CD4-positive, alpha-beta memory T cell (primary cell): ENCODE results near the gene SDC1. TPM values are rescaled to one million over a fixed set of nuclear protein-coding genes. Genes with fewer than 3 reads are reported as not detected.

Experiments used
- CTCF ChIA-PET: fragments of 350-600 bp; sonication (Branson Sonifier 250); formaldehyde crosslinking; loops from one replicate; lab custom pipeline; 2021; ENCODE audit warnings: inconsistent platforms; ENCODE audit not compliant: partially characterized antibody; lab: Charles Lee
- POLR2A ChIA-PET: fragments of 350-600 bp; sonication (Branson Sonifier 250); formaldehyde crosslinking; loops from one replicate; lab custom pipeline; 2021; ENCODE audit not compliant: partially characterized antibody; lab: Charles Lee
- DNase-seq, 5 donors: peaks; one replicate each; pipeline versions ENCODE4 v3.0.0 to v3.0.0-alpha.2; 2020 to 2022; ENCODE audit warnings: mixed read lengths in 1 of 5
- H3K27ac ChIP-seq: one replicate; pipeline ENCODE4 v1.7.0; 2013; ENCODE audit warnings: low read depth, low read length
- H3K27me3 ChIP-seq: 2 replicates; pipeline ENCODE4 v1.7.0; 2013; ENCODE audit warnings: mild to moderate bottlenecking, low read length, moderate library complexity; ENCODE audit not compliant: insufficient read depth
- H3K36me3 ChIP-seq: 2 replicates; pipeline ENCODE4 v1.7.0; 2013; ENCODE audit warnings: mild to moderate bottlenecking, low read length, moderate library complexity; ENCODE audit not compliant: insufficient read depth
- H3K4me1 ChIP-seq: 2 replicates; pipeline ENCODE4 v1.7.0; 2013; ENCODE audit warnings: mild to moderate bottlenecking, low read length, moderate library complexity; ENCODE audit not compliant: insufficient read depth
- H3K4me3 ChIP-seq, 2 donors: one replicate each; pipeline ENCODE4 v1.7.0; 2013; ENCODE audit warnings: low read length in 2 of 2, mild to moderate bottlenecking in 1 of 2
- H3K9me3 ChIP-seq, 2 donors: one replicate each; pipeline ENCODE4 v1.7.0; 2013; ENCODE audit warnings: low read length in 2 of 2, control low read depth in 1 of 2; ENCODE audit not compliant: control insufficient read depth in 1 of 2
- H3K27ac Mint-ChIP-seq, 7 donors: one replicate each; pipeline ENCODE4 v1.8.0; 2020 to 2021; ENCODE audit warnings: mixed read lengths in 7 of 7, mild to moderate bottlenecking in 6 of 7, inconsistent platforms in 3 of 7, moderate library complexity in 3 of 7
- H3K27me3 Mint-ChIP-seq, 2 donors: one replicate each; pipeline ENCODE4 v1.8.0; 2020 to 2021; ENCODE audit warnings: mixed read lengths in 2 of 2
- H3K36me3 Mint-ChIP-seq, 2 donors: one replicate each; pipeline ENCODE4 v1.8.0; 2020 to 2021; ENCODE audit warnings: mixed read lengths in 2 of 2, inconsistent platforms in 1 of 2, mild to moderate bottlenecking in 1 of 2
- H3K4me1 Mint-ChIP-seq, 4 donors: one replicate each; pipeline ENCODE4 v1.8.0; 2020 to 2021; ENCODE audit warnings: mixed read lengths in 4 of 4, mild to moderate bottlenecking in 1 of 4
- H3K4me3 Mint-ChIP-seq, 8 donors: one replicate each; pipeline ENCODE4 v1.8.0; 2020 to 2021; ENCODE audit warnings: mixed read lengths in 8 of 8, mild to moderate bottlenecking in 7 of 8, moderate library complexity in 6 of 8, inconsistent platforms in 3 of 8
- H3K9me3 Mint-ChIP-seq, 8 donors: one replicate each; pipeline ENCODE4 v1.8.0; 2020 to 2021; ENCODE audit warnings: mixed read lengths in 8 of 8, mild to moderate bottlenecking in 5 of 8, inconsistent platforms in 3 of 8, moderate library complexity in 1 of 8
- intact Hi-C: fragments of 100-400 bp; cut with micrococcal nuclease; formaldehyde crosslinking; loops from one replicate; pipeline ENCODE4 v1.15.1; 2023
- polyA plus RNA-seq, 2 donors: library from polyadenylated mRNA; unstranded; fragments of 300-500 nt; fragmentation: Illumina TruSeq; gene quantifications; one replicate each; pipeline ENCODE4 v1.2.3, GENCODE V29; 2021
- total RNA-seq, 2 experiments: library from RNA; stranded (reverse); gene quantifications; one replicate each; pipeline ENCODE4 v1.2.3, GENCODE V29; 2021

SDC1 gene
- total and polyA plus RNA-seq, 4 experiments from 2014 or later: 0.09 TPM; not detected in 3

DNA sequence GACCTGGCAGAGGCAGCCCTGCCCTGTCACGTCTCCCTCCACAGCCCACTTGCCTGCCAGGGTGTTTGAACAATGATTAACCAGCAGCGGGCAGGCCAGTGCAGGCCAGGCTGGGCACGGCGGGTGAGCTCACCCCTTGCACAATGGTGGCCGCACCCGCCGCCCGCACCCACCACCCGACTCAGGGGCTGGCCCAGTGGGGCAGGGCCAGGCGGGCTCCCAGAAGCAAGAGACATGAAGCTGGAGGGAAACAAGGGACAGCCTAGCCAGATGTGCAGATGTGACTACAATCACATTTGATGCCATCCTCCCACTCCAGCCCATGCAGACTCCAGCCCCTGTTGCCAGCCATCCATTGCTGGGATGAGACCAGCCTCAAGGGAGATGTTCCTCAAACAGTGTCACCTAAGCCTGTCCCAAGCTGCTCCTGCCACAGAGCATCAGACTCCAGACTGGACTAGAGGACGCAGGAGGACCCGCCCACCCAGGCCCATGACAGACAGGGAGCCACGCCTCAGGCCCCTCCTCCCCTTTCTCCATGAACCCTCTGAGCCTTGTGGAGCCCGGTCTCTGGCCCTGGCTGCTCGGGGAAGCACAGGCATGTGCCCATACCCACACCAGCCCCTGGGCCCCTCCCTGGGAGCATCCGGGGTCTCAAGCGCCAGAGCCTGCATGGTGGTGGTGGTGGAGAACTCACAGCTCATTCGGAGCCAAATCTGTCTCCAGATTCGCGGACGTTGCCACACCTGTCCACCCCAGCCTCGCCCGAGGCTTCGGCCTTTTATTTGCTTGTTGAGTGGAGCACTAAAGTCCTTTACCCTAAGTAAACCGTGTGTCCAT is 45.0 kb downstream of the SDC1 start:
- intact Hi-C loops: no loop called here
- ChIA-PET POLR2A (no interaction called here), CTCF (no interaction called here)
- H3K27me3 Mint-ChIP-seq: peaks cover 0 to 3% of the 10 kb centered on the region in 2 donors
- H3K4me3 Mint-ChIP-seq: no peak overlapping the region
- Histone ChIP-seq H3K9me3 (no peaks in the 10 kb centered on the region), H3K4me3 (no peak overlapping the region), H3K27me3 (no peaks in the 10 kb centered on the region), H3K27ac (no peak overlapping the region), H3K4me1 (no peaks in the 10 kb centered on the region), H3K36me3 (no peaks in the 10 kb centered on the region)
- H3K4me1 Mint-ChIP-seq: no peaks in the 10 kb centered on the region
- H3K27ac Mint-ChIP-seq: no peak overlapping the region
- no peak for DNase-seq
- H3K9me3 Mint-ChIP-seq: no peaks in the 10 kb centered on the region
- H3K36me3 Mint-ChIP-seq: no peaks in the 10 kb centered on the region

DNA sequence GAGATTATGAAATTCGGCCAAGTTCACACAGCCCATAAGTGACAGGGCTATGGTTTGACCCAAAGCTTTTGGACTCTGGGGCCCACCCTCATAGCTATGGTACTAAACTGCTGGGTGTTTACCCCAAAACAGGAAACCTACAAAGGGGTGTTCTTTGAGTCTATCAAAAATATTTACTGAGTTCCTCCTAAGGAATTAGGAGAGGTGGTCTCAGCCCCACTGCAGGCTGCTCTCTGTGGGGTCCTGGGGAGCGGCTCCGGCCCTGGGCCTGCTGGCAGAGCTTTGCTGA is 45.5 kb downstream of the SDC1 start:
- Mint-ChIP-seq H3K36me3 (no peaks in the 10 kb centered on the region), H3K9me3 (no peaks in the 10 kb centered on the region), H3K27me3 (peaks cover 0 to 3% of the 10 kb centered on the region in 2 donors), H3K4me1 (no peaks in the 10 kb centered on the region), H3K4me3 (no peak overlapping the region), H3K27ac (no peak overlapping the region)
- Histone ChIP-seq H3K9me3 (no peaks in the 10 kb centered on the region), H3K27me3 (no peaks in the 10 kb centered on the region), H3K36me3 (no peaks in the 10 kb centered on the region), H3K4me1 (no peaks in the 10 kb centered on the region), H3K4me3 (no peak overlapping the region), H3K27ac (no peak overlapping the region)
- POLR2A ChIA-PET: no interaction called here
- DNase-seq: no peak
- CTCF ChIA-PET: no interaction called here
- intact Hi-C loops: no loop called here

DNA sequence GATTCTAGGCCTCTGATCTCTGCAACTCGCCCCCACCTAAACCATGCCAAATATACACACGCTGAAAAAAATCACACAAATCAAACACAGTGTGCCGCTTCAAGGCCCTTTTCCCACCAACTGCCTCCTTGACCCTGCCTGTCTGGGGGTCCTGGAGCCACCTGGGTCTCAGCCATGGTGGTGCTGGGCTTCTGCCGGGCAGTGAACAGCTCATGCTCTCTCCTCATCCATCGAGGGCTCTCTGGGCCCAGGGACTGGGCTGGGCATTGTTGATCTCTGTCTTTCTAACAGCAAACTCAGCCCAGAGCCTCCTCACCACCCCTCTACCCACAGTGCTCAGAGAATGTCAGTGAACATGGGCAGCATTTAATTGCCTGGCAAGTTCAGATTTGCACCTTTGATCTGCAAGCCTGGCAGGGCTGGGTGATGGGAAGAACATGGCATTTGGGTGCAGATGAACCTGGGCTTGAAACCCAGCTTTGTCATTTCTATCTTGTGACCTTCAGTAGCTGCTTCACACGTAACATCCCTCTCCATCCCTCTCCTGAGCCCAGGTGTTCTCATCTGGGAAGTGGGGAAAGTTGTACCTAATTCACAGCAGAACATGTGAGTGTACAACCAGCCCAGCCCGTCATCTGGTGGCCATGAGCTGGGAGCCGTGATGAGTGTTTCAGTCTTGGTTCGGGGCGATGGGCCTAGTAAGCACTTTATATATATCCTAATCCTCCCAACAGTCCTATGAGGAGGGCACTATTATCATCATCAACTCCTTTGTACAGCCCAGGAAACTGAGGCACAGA is 46.1 kb downstream of the SDC1 start:
- POLR2A ChIA-PET: no interaction called here
- Mint-ChIP-seq H3K4me1 (no peaks in the 10 kb centered on the region), H3K36me3 (no peaks in the 10 kb centered on the region), H3K4me3 (no peak overlapping the region), H3K27me3 (peaks cover 0 to 3% of the 10 kb centered on the region in 2 donors), H3K27ac (no peak overlapping the region), H3K9me3 (no peaks in the 10 kb centered on the region)
- CTCF ChIA-PET: no interaction called here
- no peaks in the 10 kb centered on the region for H3K9me3 ChIP-seq
- DNase-seq: no peak
- H3K4me3 ChIP-seq: no peak overlapping the region
- no peaks in the 10 kb centered on the region for H3K4me1 ChIP-seq
- H3K27me3 ChIP-seq: no peaks in the 10 kb centered on the region
- intact Hi-C loops: no loop called here
- no peak overlapping the region for H3K27ac ChIP-seq
- H3K36me3 ChIP-seq: no peaks in the 10 kb centered on the region

DNA sequence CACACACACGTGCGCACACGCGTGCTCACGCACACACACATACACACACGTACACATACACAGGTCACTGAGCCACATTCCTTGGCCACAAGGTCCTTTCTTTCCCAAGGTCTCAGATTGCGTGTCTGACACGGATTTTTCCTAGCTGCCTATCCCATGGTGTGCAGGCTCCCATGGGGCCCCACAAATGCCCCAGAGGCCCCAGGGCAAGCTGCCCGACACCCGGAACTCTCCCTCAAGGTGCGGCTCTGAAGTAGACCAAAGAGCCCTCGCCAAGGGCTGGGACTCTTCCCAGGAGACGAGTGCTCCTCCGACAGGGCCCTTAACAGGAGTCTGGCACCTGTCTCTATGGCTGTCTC is 46.7 kb downstream of the SDC1 start:
- ChIA-PET POLR2A (no interaction called here), CTCF (no interaction called here)
- H3K36me3 Mint-ChIP-seq: no peaks in the 10 kb centered on the region
- H3K9me3 Mint-ChIP-seq: no peaks in the 10 kb centered on the region
- Histone ChIP-seq H3K4me3 (no peak overlapping the region), H3K4me1 (no peaks in the 10 kb centered on the region), H3K9me3 (no peaks in the 10 kb centered on the region), H3K36me3 (no peaks in the 10 kb centered on the region), H3K27ac (no peak overlapping the region), H3K27me3 (no peaks in the 10 kb centered on the region)
- no peak overlapping the region for H3K4me3 Mint-ChIP-seq
- H3K27me3 Mint-ChIP-seq: peaks cover 0 to 3% of the 10 kb centered on the region in 2 donors
- no peaks in the 10 kb centered on the region for H3K4me1 Mint-ChIP-seq
- intact Hi-C loops: no loop called here
- no peak for DNase-seq
- H3K27ac Mint-ChIP-seq: no peak overlapping the region

DNA sequence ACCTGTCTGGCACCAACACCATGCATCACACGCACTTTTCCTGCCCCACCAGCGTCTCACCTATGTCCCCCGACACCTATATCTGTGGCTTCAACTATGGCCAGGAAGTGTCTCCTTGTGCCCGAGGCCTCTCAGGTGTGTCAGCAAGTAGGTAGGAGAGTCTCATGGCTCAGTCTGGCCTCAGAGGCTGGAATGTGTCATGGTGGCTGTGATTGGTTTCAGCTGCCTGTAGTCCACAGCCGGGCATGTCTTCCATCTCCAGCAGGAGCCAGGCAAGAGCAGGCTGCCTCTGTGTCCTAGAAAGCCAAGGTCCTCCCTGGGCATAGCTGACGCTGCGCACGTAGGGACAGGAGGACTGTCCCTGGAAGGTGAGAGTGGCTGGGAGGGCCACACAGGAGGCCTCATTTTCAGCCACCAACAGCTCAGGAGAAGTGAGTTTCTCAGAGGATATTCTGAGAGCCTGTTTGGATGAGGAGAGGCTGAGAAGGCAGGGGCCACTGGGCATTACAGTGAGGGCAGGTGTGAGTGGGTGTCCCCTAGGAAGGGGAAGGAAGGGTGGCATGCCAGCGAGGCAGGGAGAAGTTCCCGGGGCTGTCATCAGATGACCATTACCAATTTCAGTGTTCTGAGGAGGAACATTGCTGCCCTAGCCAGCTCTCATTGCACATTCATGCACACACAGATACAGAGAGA is 47.2 kb downstream of the SDC1 start:
- H3K27me3 Mint-ChIP-seq: peaks cover 0 to 3% of the 10 kb centered on the region in 2 donors
- Histone ChIP-seq H3K4me3 (no peak overlapping the region), H3K9me3 (no peaks in the 10 kb centered on the region), H3K27ac (no peak overlapping the region), H3K27me3 (no peaks in the 10 kb centered on the region), H3K36me3 (no peaks in the 10 kb centered on the region), H3K4me1 (no peaks in the 10 kb centered on the region)
- H3K4me1 Mint-ChIP-seq: no peaks in the 10 kb centered on the region
- intact Hi-C loops: no loop called here
- H3K36me3 Mint-ChIP-seq: no peaks in the 10 kb centered on the region
- no peaks in the 10 kb centered on the region for H3K9me3 Mint-ChIP-seq
- H3K27ac Mint-ChIP-seq: no peak overlapping the region
- CTCF ChIA-PET: no interaction called here
- no peak overlapping the region for H3K4me3 Mint-ChIP-seq
- POLR2A ChIA-PET: no interaction called here
- no peak for DNase-seq

DNA sequence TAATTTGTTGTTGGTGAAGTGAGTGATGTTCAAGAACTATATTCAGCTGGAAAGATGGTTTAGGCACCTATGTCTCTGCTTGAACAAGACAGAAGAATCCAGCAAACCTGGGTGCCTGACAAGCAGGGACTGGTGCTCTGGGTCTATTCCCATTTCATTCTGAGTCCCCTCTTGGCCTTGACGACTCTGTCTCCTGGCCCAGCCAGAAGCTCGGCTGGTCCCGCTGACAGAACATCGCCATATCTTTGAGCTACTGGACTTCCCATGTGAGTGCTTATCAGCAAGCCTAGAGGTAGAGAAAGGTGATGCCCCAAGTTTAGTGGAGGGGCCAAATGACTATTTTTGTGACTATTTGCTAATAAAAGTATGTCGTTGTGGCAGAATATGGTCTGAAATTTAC is 48.2 kb downstream of the SDC1 start:
- ChIA-PET CTCF (no interaction called here), POLR2A (no interaction called here)
- Mint-ChIP-seq H3K9me3 (no peaks in the 10 kb centered on the region), H3K27ac (no peak overlapping the region), H3K4me3 (no peak overlapping the region), H3K4me1 (no peaks in the 10 kb centered on the region), H3K27me3 (peaks cover 0 to 3% of the 10 kb centered on the region in 2 donors), H3K36me3 (no peaks in the 10 kb centered on the region)
- no peak for DNase-seq
- no peaks in the 10 kb centered on the region for H3K4me1 ChIP-seq
- intact Hi-C loops: no loop called here
- H3K27ac ChIP-seq: no peak overlapping the region
- H3K4me3 ChIP-seq: no peak overlapping the region
- H3K36me3 ChIP-seq: no peaks in the 10 kb centered on the region
- no peaks in the 10 kb centered on the region for H3K9me3 ChIP-seq
- H3K27me3 ChIP-seq: no peaks in the 10 kb centered on the region

DNA sequence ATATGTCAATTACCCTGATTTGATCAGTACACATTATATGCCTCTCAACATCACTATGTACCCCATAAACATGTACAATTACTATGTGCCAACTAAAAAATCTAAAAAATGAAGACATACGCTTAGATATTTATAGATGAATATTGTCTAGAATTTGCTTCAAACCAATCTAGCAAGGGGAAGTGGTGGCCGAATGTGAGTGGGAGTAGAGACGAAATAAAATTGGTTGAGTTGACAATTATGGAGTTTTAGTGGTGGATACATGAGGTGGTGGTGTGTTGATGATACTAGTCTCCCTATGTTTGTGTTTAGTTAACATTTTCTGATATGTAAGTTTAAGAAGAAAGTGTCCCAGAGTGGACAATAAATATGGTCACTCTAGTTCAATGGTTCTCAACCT is 49.0 kb downstream of the SDC1 start:
- H3K27ac Mint-ChIP-seq: no peak overlapping the region
- H3K9me3 Mint-ChIP-seq: no peaks in the 10 kb centered on the region
- H3K27me3 Mint-ChIP-seq: peaks cover 0 to 3% of the 10 kb centered on the region in 2 donors
- H3K4me3 Mint-ChIP-seq: no peak overlapping the region
- DNase-seq: no peak
- Histone ChIP-seq H3K4me1 (no peaks in the 10 kb centered on the region), H3K36me3 (no peaks in the 10 kb centered on the region), H3K27me3 (no peaks in the 10 kb centered on the region), H3K9me3 (no peaks in the 10 kb centered on the region), H3K27ac (no peak overlapping the region), H3K4me3 (no peak overlapping the region)
- intact Hi-C loops: no loop called here
- no peaks in the 10 kb centered on the region for H3K36me3 Mint-ChIP-seq
- no peaks in the 10 kb centered on the region for H3K4me1 Mint-ChIP-seq
- CTCF ChIA-PET: no interaction called here
- POLR2A ChIA-PET: no interaction called here
